ENCODE measurements around the gene GPD2.

GPD2 gene

DNA sequence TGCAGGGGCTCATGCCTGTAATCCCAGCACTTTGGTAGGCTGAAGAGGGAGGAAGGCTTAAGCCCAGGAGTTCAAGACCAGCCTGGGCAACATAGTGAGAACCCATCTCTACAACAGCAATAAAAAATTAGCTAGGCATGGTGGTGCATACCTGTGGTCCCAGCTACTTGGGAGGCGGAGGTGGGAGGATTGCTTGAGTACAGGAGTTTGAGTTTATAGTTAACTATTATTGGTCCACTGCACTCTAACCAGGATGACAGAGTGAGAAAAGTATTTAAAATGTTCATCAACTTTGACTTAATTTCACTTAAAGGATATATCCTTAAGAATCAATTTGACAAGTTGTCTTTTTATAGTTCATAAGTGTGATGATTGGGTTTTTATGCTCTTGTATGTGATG lies 14.3 kb upstream of the GPD2 start:
- no peak overlapping the region for H3K27ac ChIP-seq (ENCODE audit: low read length, poor library complexity, severe bottlenecking)
- H4K91ac ChIP-seq (ENCODE audit: low read length), result no peak overlapping the region
- no peak overlapping the region for H2BK120ac ChIP-seq (ENCODE audit: low read depth, low read length)
- H3K4me2 ChIP-seq (ENCODE audit: low read length, poor library complexity, severe bottlenecking), result no peak overlapping the region
- H3K4me1 ChIP-seq (ENCODE audit: control insufficient read depth, insufficient read depth, low read depth, low read length), result no peaks in the 10 kb centered on the region
- no peak overlapping the region for H3K4me3 ChIP-seq (ENCODE audit: insufficient read depth in 1 of 2, low read depth in 1 of 2, low read length in 2 of 2)
- WGBS, result 100% methylated on average over 1 of the region's 1 CpG
- no peak overlapping the region for H3K4ac ChIP-seq (ENCODE audit: low read depth in 1 of 2, low read length in 2 of 2)
- H4K8ac ChIP-seq (ENCODE audit: low read length), result no peak overlapping the region
- no peak overlapping the region for H2BK12ac ChIP-seq (ENCODE audit: low read length in 2 of 2)
- no peak overlapping the region for H2AFZ ChIP-seq (ENCODE audit: low read depth, low read length)
- no peaks in the 10 kb centered on the region for H3K27me3 ChIP-seq (ENCODE audit: control insufficient read depth in 1 of 2, insufficient read depth in 1 of 2, low read length in 2 of 2)
- H3K18ac ChIP-seq (ENCODE audit: low read depth in 1 of 2, low read length in 2 of 2), result no peak overlapping the region
- DNase-seq, result no peak
- no peak overlapping the region for H2AK5ac ChIP-seq (ENCODE audit: low read length, severe bottlenecking)
- H3K14ac ChIP-seq (ENCODE audit: low read length in 2 of 2), result no peak overlapping the region
- no peaks in the 10 kb centered on the region for H3K9me3 ChIP-seq (ENCODE audit: control insufficient read depth, low read length)
- no peak overlapping the region for H2BK5ac ChIP-seq (ENCODE audit: low read depth, low read length, poor library complexity, severe bottlenecking)
- H3K79me1 ChIP-seq (replicated peaks; ENCODE audit: low read length, poor library complexity, severe bottlenecking), result no peaks in the 10 kb centered on the region
- no peak overlapping the region for H3K23ac ChIP-seq (ENCODE audit: low read length in 2 of 2)
- no peak overlapping the region for H3K9ac ChIP-seq (ENCODE audit: low read length)
- H2BK15ac ChIP-seq (ENCODE audit: low read depth, poor library complexity, severe bottlenecking), result no peak overlapping the region
- no peaks in the 10 kb centered on the region for H3K36me3 ChIP-seq (ENCODE audit: control insufficient read depth in 1 of 2, insufficient read depth in 2 of 2, low read depth in 1 of 2, low read length in 2 of 2)

DNA sequence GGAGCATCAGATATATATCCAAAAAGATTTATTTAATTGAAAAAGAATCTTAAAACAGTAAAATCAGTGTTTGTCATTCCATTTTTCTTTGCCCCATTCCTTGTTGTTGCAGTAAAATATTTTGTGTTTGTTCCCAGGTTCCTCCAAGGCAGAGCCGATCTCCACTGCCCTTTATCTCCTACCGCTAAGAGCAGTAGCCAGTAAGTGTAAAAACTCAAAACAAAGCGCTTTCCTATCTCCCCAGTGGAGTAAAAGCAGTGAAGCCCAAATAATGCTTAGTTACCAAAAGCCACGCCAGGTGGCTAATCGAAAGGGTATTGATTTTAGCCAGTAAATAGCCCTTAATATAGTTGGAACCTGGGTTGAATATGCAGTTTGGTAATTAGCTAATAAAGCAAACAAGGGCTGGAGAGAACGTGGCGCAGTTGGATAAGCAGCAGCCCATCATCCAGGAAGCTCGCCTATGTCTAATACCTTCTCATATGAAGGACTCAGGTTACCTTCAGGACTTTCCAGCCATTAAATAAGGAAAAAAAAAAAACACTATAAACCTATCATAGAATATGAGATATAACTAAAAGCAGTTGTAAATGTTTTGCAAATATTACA lies 12.4 kb upstream of the GPD2 start:
- H2BK15ac ChIP-seq (ENCODE audit: low read depth, poor library complexity, severe bottlenecking), result no peak overlapping the region
- peak overlapping the region; percentile 36 for H2AK5ac ChIP-seq (ENCODE audit: low read length, severe bottlenecking)
- WGBS, result 77% methylated on average over 7 of the region's 8 CpGs
- no peak overlapping the region for H3K4ac ChIP-seq (ENCODE audit: low read depth in 1 of 2, low read length in 2 of 2)
- DNase-seq, result no peak
- no peaks in the 10 kb centered on the region for H3K4me1 ChIP-seq (ENCODE audit: control insufficient read depth, insufficient read depth, low read depth, low read length)
- no peak overlapping the region for H3K14ac ChIP-seq (ENCODE audit: low read length in 2 of 2)
- no peak overlapping the region for H2AFZ ChIP-seq (ENCODE audit: low read depth, low read length)
- H3K23ac ChIP-seq (ENCODE audit: low read length in 2 of 2), result no peak overlapping the region
- no peak overlapping the region for H4K8ac ChIP-seq (ENCODE audit: low read length)
- H3K9me3 ChIP-seq (ENCODE audit: control insufficient read depth, low read length), result no peaks in the 10 kb centered on the region
- H3K9ac ChIP-seq (ENCODE audit: low read length), result no peak overlapping the region
- no peaks in the 10 kb centered on the region for H3K36me3 ChIP-seq (ENCODE audit: control insufficient read depth in 1 of 2, insufficient read depth in 2 of 2, low read depth in 1 of 2, low read length in 2 of 2)
- no peak overlapping the region for H3K4me2 ChIP-seq (ENCODE audit: low read length, poor library complexity, severe bottlenecking)
- no peak overlapping the region for H3K27ac ChIP-seq (ENCODE audit: low read length, poor library complexity, severe bottlenecking)
- H2BK5ac ChIP-seq (ENCODE audit: low read depth, low read length, poor library complexity, severe bottlenecking), result no peak overlapping the region
- H3K79me1 ChIP-seq (replicated peaks; ENCODE audit: low read length, poor library complexity, severe bottlenecking), result no peaks in the 10 kb centered on the region
- H2BK12ac ChIP-seq (ENCODE audit: low read length in 2 of 2), result no peak overlapping the region
- no peak overlapping the region for H3K18ac ChIP-seq (ENCODE audit: low read depth in 1 of 2, low read length in 2 of 2)
- no peak overlapping the region for H4K91ac ChIP-seq (ENCODE audit: low read length)
- H2BK120ac ChIP-seq (ENCODE audit: low read depth, low read length), result no peak overlapping the region
- H3K27me3 ChIP-seq (ENCODE audit: control insufficient read depth in 1 of 2, insufficient read depth in 1 of 2, low read length in 2 of 2), result no peaks in the 10 kb centered on the region
- no peak overlapping the region for H3K4me3 ChIP-seq (ENCODE audit: insufficient read depth in 1 of 2, low read depth in 1 of 2, low read length in 2 of 2)

DNA sequence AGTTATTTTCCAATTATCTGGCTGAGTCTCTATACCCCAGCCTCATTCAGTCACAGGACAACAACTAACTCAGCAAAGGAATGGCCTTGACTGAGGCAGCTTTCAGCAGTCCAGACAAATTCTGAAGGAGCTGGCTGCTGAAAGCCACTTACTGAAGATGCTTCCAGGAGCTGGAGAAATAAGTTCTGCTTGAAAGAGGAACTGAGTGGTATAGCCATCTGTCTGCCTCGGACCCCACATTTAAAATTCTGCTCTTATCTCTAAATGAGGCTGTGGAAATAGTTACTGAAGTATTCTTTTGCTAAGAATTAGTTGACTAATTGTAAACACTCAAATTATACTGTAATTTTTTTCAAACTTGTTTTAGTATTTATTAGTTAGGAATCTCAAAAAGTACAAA lies 9.1 kb upstream of the GPD2 start:
- Histone ChIP-seq H2AK5ac (ENCODE audit: low read length, severe bottlenecking) (no peak overlapping the region), H4K8ac (ENCODE audit: low read length) (no peak overlapping the region), H2BK5ac (ENCODE audit: low read depth, low read length, poor library complexity, severe bottlenecking) (no peak overlapping the region), H2BK15ac (ENCODE audit: low read depth, poor library complexity, severe bottlenecking) (no peak overlapping the region), H2BK12ac (ENCODE audit: low read length in 2 of 2) (no peak overlapping the region), H3K4me3 (ENCODE audit: insufficient read depth in 1 of 2, low read depth in 1 of 2, low read length in 2 of 2) (no peak overlapping the region), H3K27me3 (ENCODE audit: control insufficient read depth in 1 of 2, insufficient read depth in 1 of 2, low read length in 2 of 2) (no peaks in the 10 kb centered on the region), H3K18ac (ENCODE audit: low read depth in 1 of 2, low read length in 2 of 2) (no peak overlapping the region), H4K91ac (ENCODE audit: low read length) (no peak overlapping the region), H3K4ac (ENCODE audit: low read depth in 1 of 2, low read length in 2 of 2) (no peak overlapping the region), H2BK120ac (ENCODE audit: low read depth, low read length) (no peak overlapping the region), H3K9me3 (ENCODE audit: control insufficient read depth, low read length) (no peaks in the 10 kb centered on the region), H3K14ac (ENCODE audit: low read length in 2 of 2) (no peak overlapping the region), H3K4me1 (ENCODE audit: control insufficient read depth, insufficient read depth, low read depth, low read length) (no peaks in the 10 kb centered on the region), H3K23ac (ENCODE audit: low read length in 2 of 2) (no peak overlapping the region), H3K27ac (ENCODE audit: low read length, poor library complexity, severe bottlenecking) (no peak overlapping the region), H3K4me2 (ENCODE audit: low read length, poor library complexity, severe bottlenecking) (no peak overlapping the region), H3K9ac (ENCODE audit: low read length) (no peak overlapping the region), H3K36me3 (ENCODE audit: control insufficient read depth in 1 of 2, insufficient read depth in 2 of 2, low read depth in 1 of 2, low read length in 2 of 2) (no peaks in the 10 kb centered on the region), H2AFZ (ENCODE audit: low read depth, low read length) (no peak overlapping the region), H3K79me1 (replicated peaks; ENCODE audit: low read length, poor library complexity, severe bottlenecking) (no peaks in the 10 kb centered on the region)
- no CpG with 5 or more reads among the region's 1 CpG for WGBS
- no peak for DNase-seq

DNA sequence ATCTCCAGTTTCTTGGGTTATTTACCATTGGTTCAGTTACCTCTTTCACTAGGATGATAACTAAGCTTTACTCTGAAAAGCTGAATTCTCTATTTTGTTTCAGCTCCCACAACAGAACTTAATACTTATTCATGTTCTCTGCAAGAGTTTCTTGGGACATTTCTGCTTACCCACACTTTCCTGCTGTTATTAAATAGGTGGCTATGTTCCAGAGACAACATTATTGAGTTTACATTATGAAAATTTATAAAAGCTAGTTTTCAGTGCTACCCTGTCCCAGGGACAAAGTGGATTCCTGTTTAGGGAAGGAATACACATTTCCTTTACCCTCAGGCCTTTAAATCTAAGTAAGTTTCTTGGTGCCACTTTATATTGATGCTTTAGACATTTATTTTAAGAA lies 7.0 kb upstream of the GPD2 start:
- H3K14ac ChIP-seq (ENCODE audit: low read length in 2 of 2), result no peak overlapping the region
- no peak overlapping the region for H2BK15ac ChIP-seq (ENCODE audit: low read depth, poor library complexity, severe bottlenecking)
- H3K9ac ChIP-seq (ENCODE audit: low read length), result no peak overlapping the region
- no peak overlapping the region for H4K91ac ChIP-seq (ENCODE audit: low read length)
- no peak overlapping the region for H3K4ac ChIP-seq (ENCODE audit: low read depth in 1 of 2, low read length in 2 of 2)
- no peak overlapping the region for H2BK5ac ChIP-seq (ENCODE audit: low read depth, low read length, poor library complexity, severe bottlenecking)
- no peak for DNase-seq
- no peak overlapping the region for H2BK120ac ChIP-seq (ENCODE audit: low read depth, low read length)
- H3K4me2 ChIP-seq (ENCODE audit: low read length, poor library complexity, severe bottlenecking), result no peak overlapping the region
- H2BK12ac ChIP-seq (ENCODE audit: low read length in 2 of 2), result no peak overlapping the region
- H2AK5ac ChIP-seq (ENCODE audit: low read length, severe bottlenecking), result no peak overlapping the region
- peaks cover 3% of the 10 kb centered on the region for H3K4me1 ChIP-seq (ENCODE audit: control insufficient read depth, insufficient read depth, low read depth, low read length)
- H3K9me3 ChIP-seq (ENCODE audit: control insufficient read depth, low read length), result no peaks in the 10 kb centered on the region
- H3K23ac ChIP-seq (ENCODE audit: low read length in 2 of 2), result no peak overlapping the region
- H3K4me3 ChIP-seq (ENCODE audit: insufficient read depth in 1 of 2, low read depth in 1 of 2, low read length in 2 of 2), result no peak overlapping the region
- H2AFZ ChIP-seq (ENCODE audit: low read depth, low read length), result no peak overlapping the region
- no peaks in the 10 kb centered on the region for H3K27me3 ChIP-seq (ENCODE audit: control insufficient read depth in 1 of 2, insufficient read depth in 1 of 2, low read length in 2 of 2)
- H3K27ac ChIP-seq (ENCODE audit: low read length, poor library complexity, severe bottlenecking), result no peak overlapping the region
- no peaks in the 10 kb centered on the region for H3K36me3 ChIP-seq (ENCODE audit: control insufficient read depth in 1 of 2, insufficient read depth in 2 of 2, low read depth in 1 of 2, low read length in 2 of 2)
- H3K18ac ChIP-seq (ENCODE audit: low read depth in 1 of 2, low read length in 2 of 2), result no peak overlapping the region
- H4K8ac ChIP-seq (ENCODE audit: low read length), result no peak overlapping the region
- no peaks in the 10 kb centered on the region for H3K79me1 ChIP-seq (replicated peaks; ENCODE audit: low read length, poor library complexity, severe bottlenecking)

Measured in mesenchymal stem cell (in vitro differentiated cells and primary cell).